HG03159 (cell line): ENCODE measurements around the gene DCP2.

Source experiments
- ATAC-seq: cut with Tn5 transposase; IDR thresholded peaks from one replicate; pipeline ENCODE4 v1.9.1; 2021; ENCODE audit warnings: mild to moderate bottlenecking, moderate library complexity; ENCODE audit not compliant: unreplicated experiment

The DCP2 gene

GRCh38 chr5:113062869-113063508 is 86.4 kb downstream of the DCP2 start:
- ATAC-seq = no peak

GRCh38 chr5:113063927-113064326 is 87.3 kb downstream of the DCP2 start:
- ATAC-seq = no peak

GRCh38 chr5:113064806-113065205 is 88.2 kb downstream of the DCP2 start:
- ATAC-seq = no peak

GRCh38 chr5:113065626-113066025 is 89.0 kb downstream of the DCP2 start:
- no peak for ATAC-seq

- no peak for ATAC-seq
Observed at GRCh38 chr5:113067635-113068344, 91.2 kb downstream of the DCP2 start.

- ATAC-seq = no peak
Observed at GRCh38 chr5:113068559-113068958, 92.0 kb downstream of the DCP2 start.
